HG02938 (cell line): ENCODE data around the gene OR4C5.
"Not testable (repeated sequence)": the region's sequence is repeated elsewhere in the genome, so short reads cannot be mapped to it uniquely, and the experiment has no call there.

ENCODE experiments used
- ATAC-seq: cut with Tn5 transposase; IDR thresholded peaks from one replicate; pipeline ENCODE4 v1.9.1; 2021; ENCODE audit warnings: mild to moderate bottlenecking, moderate library complexity; ENCODE audit not compliant: unreplicated experiment

Gene OR4C5

DNA sequence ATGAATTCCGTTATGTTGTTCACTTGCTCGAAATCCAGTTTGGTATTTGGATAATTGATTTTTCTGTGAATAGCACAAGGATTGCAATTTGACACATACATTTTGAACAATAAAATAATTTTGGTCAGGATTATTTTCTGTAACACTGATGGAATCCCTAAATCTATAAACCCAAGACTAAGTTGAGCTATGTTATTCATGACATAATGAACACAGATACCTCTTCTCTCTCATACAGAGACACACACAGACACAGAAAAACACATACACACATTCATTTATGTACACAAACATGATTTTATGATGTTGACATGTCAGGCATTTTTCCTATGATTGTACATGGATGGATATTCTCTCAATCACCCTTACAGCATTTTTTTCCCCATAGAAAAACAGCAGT lies at the start of gene OR4C5:
Gene OR4C5 (minus strand): TSS at position 101 of the 400 bp plus-strand sequence. CDS start 0 bp downstream, at position 101.
- ATAC-seq: no peak

- no peak for ATAC-seq
Observed at GRCh38 chr11:48384670-48385069, 18.4 kb upstream of the OR4C5 start.

GRCh38 chr11:48384151-48384550 lies 17.9 kb upstream of the OR4C5 start:
- ATAC-seq: not testable (repeated sequence)

GRCh38 chr11:48361289-48361688 lies 5.0 kb downstream of the OR4C5 start:
- not testable (repeated sequence) for ATAC-seq

DNA sequence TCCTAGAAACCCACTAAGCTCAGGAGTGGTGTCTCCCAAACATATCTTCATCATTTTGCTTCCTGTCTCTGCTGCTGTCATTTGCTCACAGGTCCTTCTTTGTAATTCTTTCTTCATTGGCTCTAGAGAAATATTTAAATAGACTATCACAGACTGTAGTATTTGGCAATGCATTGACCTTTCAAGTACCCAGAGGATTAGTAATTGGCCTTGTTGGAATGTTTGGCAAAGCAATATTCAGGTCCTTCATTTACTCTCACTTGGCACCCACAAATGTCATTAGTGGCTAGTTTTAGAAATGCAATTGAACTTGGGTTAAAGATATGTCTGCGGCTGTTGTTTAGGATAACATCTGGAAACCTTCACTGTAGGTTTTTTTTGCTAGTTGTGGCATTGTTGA lies 11.6 kb downstream of the OR4C5 start:
- no peak for ATAC-seq

DNA sequence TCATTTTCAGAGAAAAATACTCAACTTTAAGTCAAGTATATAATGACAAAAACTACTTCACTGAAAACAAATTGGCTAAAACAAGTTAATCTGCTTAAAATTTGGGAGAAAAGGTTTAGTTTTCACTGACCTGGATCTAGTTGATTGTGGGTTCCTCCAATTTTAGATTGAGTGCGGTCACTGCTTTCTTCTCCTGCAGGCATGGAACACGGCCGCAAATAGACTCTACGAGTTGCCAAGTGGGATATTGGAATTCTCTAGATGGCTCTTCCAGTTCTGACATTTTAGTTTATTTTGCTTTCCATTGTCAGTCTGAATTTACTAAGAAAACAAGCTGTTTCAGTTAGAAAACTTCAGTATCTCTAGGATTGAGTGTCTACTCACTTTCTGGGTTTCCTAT lies 12.3 kb downstream of the OR4C5 start:
- no peak for ATAC-seq

- not testable (repeated sequence) for ATAC-seq
Observed at GRCh38 chr11:48346286-48346685, 20.0 kb downstream of the OR4C5 start.

GRCh38 chr11:48342505-48342904 lies 23.8 kb downstream of the OR4C5 start:
- ATAC-seq: not testable (repeated sequence)

GRCh38 chr11:48341466-48341865 lies 24.8 kb downstream of the OR4C5 start:
- no peak for ATAC-seq

- ATAC-seq: not testable (repeated sequence)
Observed at GRCh38 chr11:48324620-48325019, 41.6 kb downstream of the OR4C5 start, which contains the start of gene OR4C3. TSS of gene OR4C3 (plus strand) at chr11:48324920. CDS start at chr11:48325022, 102 bp downstream.

GRCh38 chr11:48319813-48320212 lies 46.5 kb downstream of the OR4C5 start:
- not testable (repeated sequence) for ATAC-seq
